ENCODE measurements around the gene PPP1R14C. TPM values are rescaled to one million over a fixed set of nuclear protein-coding genes. Genes with fewer than 3 reads are reported as not detected.

Gene PPP1R14C
- total and polyA plus RNA-seq, 2 experiments from 2014 or later: 1.1 to 1.4 TPM

DNA sequence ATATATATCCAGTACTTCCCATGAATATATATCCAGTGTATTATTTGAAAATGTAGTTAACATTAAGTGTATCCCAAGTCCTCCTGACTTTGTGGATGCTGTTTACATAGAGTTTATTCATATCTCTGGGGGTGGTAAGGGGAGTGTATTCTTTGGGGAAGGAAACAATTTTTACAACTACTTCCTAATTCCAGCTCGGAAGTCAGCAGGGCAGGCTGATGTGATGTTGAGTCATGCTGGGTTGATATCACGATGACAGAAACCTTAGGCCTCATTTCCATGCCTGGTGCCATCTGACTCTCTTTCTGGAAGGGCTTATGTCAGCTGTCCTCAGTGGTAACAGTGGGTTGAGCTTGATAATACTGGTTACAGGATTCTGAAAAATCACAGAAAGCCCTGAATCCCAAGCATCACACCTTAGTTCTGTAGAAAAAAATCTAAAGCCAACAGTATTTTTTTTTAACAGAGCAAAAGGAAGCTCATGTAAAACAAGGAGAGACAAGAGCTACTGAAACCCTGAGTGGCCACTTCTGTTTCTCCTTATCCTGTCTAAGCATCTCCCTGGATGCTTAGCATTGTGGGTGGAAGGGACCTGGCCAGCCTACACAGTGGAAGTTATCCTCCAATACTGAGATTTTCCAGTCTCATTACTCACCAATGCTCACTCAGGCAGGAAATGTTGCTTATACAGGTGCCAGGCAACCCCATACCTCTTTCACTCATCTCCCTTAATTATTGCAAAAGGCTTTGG is 150.8 kb downstream of the PPP1R14C start:
- TF ChIP-seq ZNF331 (CRISPR knock-in tag; IDR thresholded peaks at IDR 0.05; ENCODE audit: low read depth) (no peak), STAT1 (IDR thresholded peaks at IDR 0.05; ENCODE audit: unreplicated experiment) (no peak), ETS1 (IDR thresholded peaks at IDR 0.05) (no peak), ZNF114 (CRISPR knock-in tag; IDR thresholded peaks at IDR 0.05) (no peak), CREB1 (CRISPR knock-in tag; IDR thresholded peaks at IDR 0.05; ENCODE audit: low read depth) (no peak), ZNF462 (CRISPR knock-in tag; IDR thresholded peaks at IDR 0.05) (no peak), EZH2 (IDR thresholded peaks at IDR 0.05; ENCODE audit: low read depth, unreplicated experiment) (no peak), EZH2phosphoT487 (IDR thresholded peaks at IDR 0.05; ENCODE audit: unreplicated experiment) (no peak), CTCF (conservative IDR thresholded peaks at IDR 0.05; ENCODE audit: low read depth in 2 of 2) (no peak), NANOG (IDR thresholded peaks at IDR 0.05; ENCODE audit: borderline replicate concordance) (no peak), JUNB (IDR thresholded peaks at IDR 0.05; ENCODE audit: unreplicated experiment) (no peak)
- TF ChIP-seq, protein P1, sequence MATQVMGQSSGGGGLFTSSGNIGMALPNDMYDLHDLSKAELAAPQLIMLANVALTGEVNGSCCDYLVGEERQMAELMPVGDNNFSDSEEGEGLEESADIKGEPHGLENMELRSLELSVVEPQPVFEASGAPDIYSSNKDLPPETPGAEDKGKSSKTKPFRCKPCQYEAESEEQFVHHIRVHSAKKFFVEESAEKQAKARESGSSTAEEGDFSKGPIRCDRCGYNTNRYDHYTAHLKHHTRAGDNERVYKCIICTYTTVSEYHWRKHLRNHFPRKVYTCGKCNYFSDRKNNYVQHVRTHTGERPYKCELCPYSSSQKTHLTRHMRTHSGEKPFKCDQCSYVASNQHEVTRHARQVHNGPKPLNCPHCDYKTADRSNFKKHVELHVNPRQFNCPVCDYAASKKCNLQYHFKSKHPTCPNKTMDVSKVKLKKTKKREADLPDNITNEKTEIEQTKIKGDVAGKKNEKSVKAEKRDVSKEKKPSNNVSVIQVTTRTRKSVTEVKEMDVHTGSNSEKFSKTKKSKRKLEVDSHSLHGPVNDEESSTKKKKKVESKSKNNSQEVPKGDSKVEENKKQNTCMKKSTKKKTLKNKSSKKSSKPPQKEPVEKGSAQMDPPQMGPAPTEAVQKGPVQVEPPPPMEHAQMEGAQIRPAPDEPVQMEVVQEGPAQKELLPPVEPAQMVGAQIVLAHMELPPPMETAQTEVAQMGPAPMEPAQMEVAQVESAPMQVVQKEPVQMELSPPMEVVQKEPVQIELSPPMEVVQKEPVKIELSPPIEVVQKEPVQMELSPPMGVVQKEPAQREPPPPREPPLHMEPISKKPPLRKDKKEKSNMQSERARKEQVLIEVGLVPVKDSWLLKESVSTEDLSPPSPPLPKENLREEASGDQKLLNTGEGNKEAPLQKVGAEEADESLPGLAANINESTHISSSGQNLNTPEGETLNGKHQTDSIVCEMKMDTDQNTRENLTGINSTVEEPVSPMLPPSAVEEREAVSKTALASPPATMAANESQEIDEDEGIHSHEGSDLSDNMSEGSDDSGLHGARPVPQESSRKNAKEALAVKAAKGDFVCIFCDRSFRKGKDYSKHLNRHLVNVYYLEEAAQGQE (IDR thresholded peaks at IDR 0.05; ENCODE audit: unreplicated experiment): no peak
- Mint-ChIP-seq H3K36me3 (ENCODE audit: low read depth) (peaks cover 9% of the 10 kb centered on the region), H3K27me3 (ENCODE audit: insufficient read depth, low read depth, poor library complexity) (no peaks in the 10 kb centered on the region), H3K9me3 (peaks cover 26% of the 10 kb centered on the region), H3K4me1 (no peaks in the 10 kb centered on the region), H3K27ac (no peak overlapping the region), H3K4me3 (no peak overlapping the region)
- no peak for ATAC-seq
- Histone ChIP-seq H3F3A (replicated peaks; ENCODE audit: low read depth) (no peaks in the 10 kb centered on the region), H3K27ac (ENCODE audit: low read depth) (no peak overlapping the region), H3K4me2 (no peak overlapping the region), H3K9me2 (ENCODE audit: insufficient read depth) (peaks cover 6% of the 10 kb centered on the region; the same call in 1 of the 2 replicates), H3K36me3 (ENCODE audit: insufficient read depth) (no peaks in the 10 kb centered on the region; the same call in 1 of the 2 replicates), H3K4me1 (ENCODE audit: insufficient read depth) (no peaks in the 10 kb centered on the region), H3K4me3 (no peak overlapping the region), H4K20me1 (replicated peaks; ENCODE audit: insufficient read depth) (no peaks in the 10 kb centered on the region), H3K79me2 (replicated peaks; ENCODE audit: insufficient read depth) (no peaks in the 10 kb centered on the region), H2AFZ (no peak overlapping the region), H3K27me3 (ENCODE audit: insufficient read depth) (no peaks in the 10 kb centered on the region)
- no peak for DNase-seq (ENCODE audit: low spot score)
